OCI-LY7 (cell line): ENCODE results near the gene HMCN1. TPM values are rescaled to one million over a fixed set of nuclear protein-coding genes. Genes with fewer than 3 reads are reported as not detected.

Experiments
- BruUV-seq: library from RNA; stranded (reverse); fragments of 400-500 nt; replicated peaks from 2 replicates; lab custom pipeline; 2021; lab: Mats Ljungman, UMichigan
- CTCF ChIA-PET: fragments of 300-600 bp; sonication (Branson Sonifier 250); formaldehyde crosslinking; loops from one replicate; lab custom pipeline; 2022; ENCODE audit warnings: antibody characterized with exemption; ENCODE audit not compliant: unreplicated experiment; lab: Charles Lee
- POLR2A ChIA-PET: fragments of 300-600 bp; sonication (Branson Sonifier 250); formaldehyde crosslinking; loops from one replicate; lab custom pipeline; 2022; ENCODE audit warnings: antibody characterized with exemption; lab: Charles Lee
- DNase-seq: peaks from one replicate; pipeline ENCODE4 v3.0.0-alpha.2; 2015; ENCODE audit warnings: low spot score
- H2AFZ ChIP-seq: fragments of 200-600 bp; sonication (generic), shearing (Covaris generic); 2 replicates; pipeline ENCODE4 v1.6.1; 2014; ENCODE audit warnings: mild to moderate bottlenecking, antibody characterized with exemption, low read length, moderate library complexity
- H3K27ac ChIP-seq: fragments of 200-600 bp; sonication (generic); 2 replicates; pipeline ENCODE4 v1.5.1; 2014; ENCODE audit warnings: mixed run types, low read depth, mild to moderate bottlenecking, moderate library complexity, low read length, inconsistent platforms; ENCODE audit not compliant: poor library complexity, severe bottlenecking
- H3K36me3 ChIP-seq: fragments of 200-600 bp; sonication (generic); 2 replicates; pipeline ENCODE4 v1.6.1; 2014; ENCODE audit warnings: mild to moderate bottlenecking, antibody characterized with exemption, low read length, moderate library complexity, mixed read lengths; ENCODE audit not compliant: insufficient read depth
- H3K4me1 ChIP-seq: fragments of 200-600 bp; sonication (generic); 2 replicates; pipeline ENCODE4 v1.5.1; 2014; ENCODE audit warnings: mild to moderate bottlenecking, low read length; ENCODE audit not compliant: insufficient read depth, poor library complexity, severe bottlenecking
- H3K4me2 ChIP-seq: fragments of 200-600 bp; sonication (generic); 2 replicates; pipeline ENCODE4 v1.6.1; 2014; ENCODE audit warnings: mild to moderate bottlenecking, low read length
- H3K4me3 ChIP-seq: fragments of 200-600 bp; sonication (generic); 2 replicates; pipeline ENCODE4 v1.5.1; 2014; ENCODE audit warnings: mild to moderate bottlenecking, low read depth, low read length; ENCODE audit not compliant: poor library complexity, severe bottlenecking
- H3K79me2 ChIP-seq: fragments of 200-600 bp; sonication (generic); 2 replicates; pipeline ENCODE4 v1.6.1; 2016; ENCODE audit warnings: low read depth, mild to moderate bottlenecking, low read length, moderate library complexity, mixed read lengths; ENCODE audit not compliant: insufficient read depth
- H3K9me2 ChIP-seq: fragments of 200-600 bp; sonication (generic); 2 replicates; pipeline ENCODE4 v1.6.1; 2016; ENCODE audit warnings: mild to moderate bottlenecking, low read length, mixed read lengths; ENCODE audit not compliant: insufficient read depth
- H3K9me3 ChIP-seq: fragments of 200-600 bp; sonication (generic); 2 replicates; pipeline ENCODE4 v1.6.1; 2014; ENCODE audit warnings: mild to moderate bottlenecking, mixed run types, low read length, mixed read lengths
- H4K20me1 ChIP-seq: fragments of 200-600 bp; sonication (generic); 2 replicates; pipeline ENCODE4 v1.6.1; 2014; ENCODE audit warnings: mild to moderate bottlenecking, antibody characterized with exemption, low read length, moderate library complexity, mixed read lengths; ENCODE audit not compliant: insufficient read depth
- EZH2phosphoT487 ChIP-seq: fragments of 200-600 bp; sonication (generic); IDR thresholded peaks from 2 replicates; pipeline ENCODE4 v1.6.1; 2018; ENCODE audit warnings: low read depth, borderline replicate concordance, mild to moderate bottlenecking, mixed run types, antibody characterized with exemption, low read length, moderate library complexity, mixed read lengths
- intact Hi-C: fragments of 100-400 bp; cut with micrococcal nuclease; formaldehyde crosslinking; loops from one replicate; pipeline ENCODE4 v1.10.0; 2022; ENCODE audit not compliant: unreplicated experiment
- total RNA-seq, 2 experiments: library from RNA; depleted of rRNA in 1 of 2; stranded (reverse); fragments of >200 nt in 1 of 2; shearing (Covaris generic) in 1 of 2; gene quantifications; 2 replicates each; pipeline ENCODE4 v1.2.3, GENCODE V29; 2014 to 2022
- TF ChIP-seq, protein P1 (sequence below): fragments of 200-600 bp; sonication (generic); conservative IDR thresholded peaks from 2 replicates; pipeline ENCODE4 v1.5.1; 2014; ENCODE audit warnings: mild to moderate bottlenecking, antibody characterized with exemption, low read length, moderate library complexity, mixed read lengths

The HMCN1 gene
- total RNA-seq, 2 experiments from 2014 or later, result 0.02 TPM; not detected in 1

DNA sequence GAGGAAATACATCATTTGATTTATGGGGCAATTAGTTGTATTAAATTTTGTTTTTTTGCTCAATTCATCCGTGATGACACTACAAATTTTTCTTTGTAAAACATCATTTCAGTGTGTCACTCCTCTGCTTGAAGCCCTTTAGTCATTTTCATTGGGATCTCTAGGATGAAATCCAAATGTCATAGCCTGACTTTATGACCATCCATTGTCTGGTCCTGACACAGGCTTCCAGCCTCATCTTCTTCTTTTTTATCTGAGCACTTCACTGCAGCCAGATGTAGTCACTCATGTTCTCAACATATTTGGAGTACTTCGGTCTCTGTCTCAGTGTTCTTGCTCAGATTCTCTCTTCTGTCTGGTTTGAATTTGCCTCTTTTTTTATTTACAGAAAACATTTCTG is 173.1 kb downstream of the HMCN1 start:
- Histone ChIP-seq H3K9me3 (no peaks in the 10 kb centered on the region), H3K4me3 (no peak overlapping the region), H3K9me2 (no peaks in the 10 kb centered on the region), H3K4me1 (no peaks in the 10 kb centered on the region), H3K36me3 (no peaks in the 10 kb centered on the region), H3K79me2 (no peaks in the 10 kb centered on the region), H3K4me2 (no peak overlapping the region), H2AFZ (no peak overlapping the region), H3K27ac (no peak overlapping the region), H4K20me1 (no peaks in the 10 kb centered on the region)
- POLR2A ChIA-PET, result no interaction called here
- CTCF ChIA-PET, result no interaction called here
- no TSS peak for BruUV-seq
- no peak for TF ChIP-seq EZH2phosphoT487
- TF ChIP-seq, protein P1, sequence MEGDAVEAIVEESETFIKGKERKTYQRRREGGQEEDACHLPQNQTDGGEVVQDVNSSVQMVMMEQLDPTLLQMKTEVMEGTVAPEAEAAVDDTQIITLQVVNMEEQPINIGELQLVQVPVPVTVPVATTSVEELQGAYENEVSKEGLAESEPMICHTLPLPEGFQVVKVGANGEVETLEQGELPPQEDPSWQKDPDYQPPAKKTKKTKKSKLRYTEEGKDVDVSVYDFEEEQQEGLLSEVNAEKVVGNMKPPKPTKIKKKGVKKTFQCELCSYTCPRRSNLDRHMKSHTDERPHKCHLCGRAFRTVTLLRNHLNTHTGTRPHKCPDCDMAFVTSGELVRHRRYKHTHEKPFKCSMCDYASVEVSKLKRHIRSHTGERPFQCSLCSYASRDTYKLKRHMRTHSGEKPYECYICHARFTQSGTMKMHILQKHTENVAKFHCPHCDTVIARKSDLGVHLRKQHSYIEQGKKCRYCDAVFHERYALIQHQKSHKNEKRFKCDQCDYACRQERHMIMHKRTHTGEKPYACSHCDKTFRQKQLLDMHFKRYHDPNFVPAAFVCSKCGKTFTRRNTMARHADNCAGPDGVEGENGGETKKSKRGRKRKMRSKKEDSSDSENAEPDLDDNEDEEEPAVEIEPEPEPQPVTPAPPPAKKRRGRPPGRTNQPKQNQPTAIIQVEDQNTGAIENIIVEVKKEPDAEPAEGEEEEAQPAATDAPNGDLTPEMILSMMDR, result no peak
- no peak for DNase-seq
- intact Hi-C loops, result no loop called here

DNA sequence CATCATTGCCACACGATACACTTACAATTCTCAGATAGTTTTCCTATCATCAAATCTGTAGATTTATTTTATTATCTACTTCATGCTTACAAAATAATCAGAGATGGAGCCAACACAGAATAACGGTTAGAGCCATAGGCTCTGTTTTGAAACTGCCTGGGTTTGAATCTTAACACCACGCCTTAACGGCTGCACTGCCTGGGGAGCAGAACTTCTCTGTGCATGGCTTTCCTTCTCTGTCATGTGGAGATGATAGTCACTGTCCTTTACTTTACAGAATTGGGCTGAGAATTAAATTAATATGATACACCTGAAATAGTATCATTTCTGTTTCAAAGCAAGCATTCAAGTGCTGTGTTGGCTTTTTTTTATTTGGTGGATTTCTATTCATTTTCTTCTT is 177.8 kb downstream of the HMCN1 start:
- ChIA-PET POLR2A (interaction anchor here (0.6 to 0.9 kb wide), 2 partner anchors 24 to 193 kb away, joined by 3 read pairs; no protein-coding TSS in a partner anchor), CTCF (no interaction called here)
- TF ChIP-seq EZH2phosphoT487, result no peak
- TF ChIP-seq, protein P1, result no peak
- intact Hi-C loops, result no loop called here
- no TSS peak for BruUV-seq
- no peaks in the 10 kb centered on the region for H3K79me2 ChIP-seq
- no peak overlapping the region for H3K27ac ChIP-seq
- no peaks in the 10 kb centered on the region for H3K9me2 ChIP-seq
- no peaks in the 10 kb centered on the region for H3K36me3 ChIP-seq
- H3K4me3 ChIP-seq, result no peak overlapping the region
- H2AFZ ChIP-seq, result no peak overlapping the region
- no peak overlapping the region for H3K4me2 ChIP-seq
- no peak for DNase-seq
- no peaks in the 10 kb centered on the region for H3K4me1 ChIP-seq
- no peaks in the 10 kb centered on the region for H3K9me3 ChIP-seq
- H4K20me1 ChIP-seq, result no peaks in the 10 kb centered on the region

DNA sequence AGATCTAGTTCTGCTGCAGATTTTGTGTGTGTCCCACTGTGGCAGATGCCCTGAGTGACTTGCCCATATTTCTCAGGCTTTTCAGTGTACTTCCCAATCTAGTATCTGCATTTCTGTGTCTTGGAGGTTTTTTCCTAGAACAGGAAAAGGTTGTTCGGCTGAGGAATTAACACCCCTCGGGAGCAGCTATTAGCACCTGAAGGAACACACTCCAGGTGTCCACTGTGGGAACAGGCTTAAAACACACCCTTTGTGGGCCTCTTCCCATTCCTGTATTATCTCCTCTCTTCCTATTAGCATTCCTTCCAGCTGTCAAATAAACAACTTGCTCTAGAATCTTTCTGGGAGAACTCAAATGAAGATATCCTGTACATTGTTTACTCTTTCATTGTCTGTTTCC is 178.3 kb downstream of the HMCN1 start:
- intact Hi-C loops, result no loop called here
- H3K4me3 ChIP-seq, result no peak overlapping the region
- POLR2A ChIA-PET, result no interaction called here
- no peak overlapping the region for H3K27ac ChIP-seq
- no peaks in the 10 kb centered on the region for H3K79me2 ChIP-seq
- H3K9me2 ChIP-seq, result no peaks in the 10 kb centered on the region
- H3K36me3 ChIP-seq, result no peaks in the 10 kb centered on the region
- no peaks in the 10 kb centered on the region for H4K20me1 ChIP-seq
- no peaks in the 10 kb centered on the region for H3K4me1 ChIP-seq
- CTCF ChIA-PET, result no interaction called here
- no TSS peak for BruUV-seq
- H3K4me2 ChIP-seq, result no peak overlapping the region
- no peak overlapping the region for H2AFZ ChIP-seq
- no peak for DNase-seq
- no peak for TF ChIP-seq EZH2phosphoT487
- TF ChIP-seq, protein P1, result no peak
- H3K9me3 ChIP-seq, result no peaks in the 10 kb centered on the region
